ENCODE data around the gene DAB2IP.
A peak's percentile ranks its signal among the peaks of the same experiment; 100 is the strongest.
"Not testable (repeated sequence)": the region's sequence is repeated elsewhere in the genome, so short reads cannot be mapped to it uniquely, and the experiment has no call there.

Gene DAB2IP

DNA sequence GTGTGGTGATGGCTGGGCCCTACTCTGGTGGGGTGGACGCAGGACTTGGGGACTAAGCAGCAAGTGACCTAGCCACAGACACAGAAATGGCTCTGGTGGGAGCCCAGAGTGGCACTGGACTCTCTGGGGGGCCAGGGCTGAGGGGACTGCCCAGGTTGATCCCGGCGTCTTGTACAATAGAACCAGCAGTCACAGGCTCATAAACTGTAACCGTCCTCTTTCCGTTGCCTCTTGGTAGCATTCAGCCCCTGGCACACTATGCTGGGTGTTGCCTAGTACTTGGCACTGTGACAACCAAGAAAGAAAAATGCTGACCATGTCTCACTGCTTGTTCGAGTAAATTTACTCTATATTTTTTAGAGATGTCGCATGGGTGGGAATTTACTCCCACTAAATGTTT, 80.5 kb downstream of the DAB2IP start:
- DNase-seq: no peak

DNA sequence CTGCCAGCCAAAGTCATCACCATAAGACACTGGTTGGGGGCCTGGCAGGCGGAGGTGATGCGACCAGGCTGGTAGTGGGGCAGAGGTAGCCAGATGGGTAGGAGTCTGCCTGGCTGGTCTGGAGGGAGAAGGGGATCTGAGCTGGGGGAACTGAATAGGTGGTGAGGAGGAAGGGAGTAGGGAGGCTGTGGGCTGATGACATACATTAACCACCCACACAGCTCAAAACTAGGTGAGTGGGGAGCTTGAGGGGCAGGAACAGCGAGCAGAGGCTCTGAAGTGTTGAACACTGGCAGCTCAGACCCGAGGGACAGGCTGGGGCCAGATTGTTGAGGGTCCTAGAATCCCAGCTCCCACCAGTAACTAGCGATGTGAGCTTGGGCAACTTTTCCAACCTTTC, 81.0 kb downstream of the DAB2IP start:
- DNase-seq: no peak

DNA sequence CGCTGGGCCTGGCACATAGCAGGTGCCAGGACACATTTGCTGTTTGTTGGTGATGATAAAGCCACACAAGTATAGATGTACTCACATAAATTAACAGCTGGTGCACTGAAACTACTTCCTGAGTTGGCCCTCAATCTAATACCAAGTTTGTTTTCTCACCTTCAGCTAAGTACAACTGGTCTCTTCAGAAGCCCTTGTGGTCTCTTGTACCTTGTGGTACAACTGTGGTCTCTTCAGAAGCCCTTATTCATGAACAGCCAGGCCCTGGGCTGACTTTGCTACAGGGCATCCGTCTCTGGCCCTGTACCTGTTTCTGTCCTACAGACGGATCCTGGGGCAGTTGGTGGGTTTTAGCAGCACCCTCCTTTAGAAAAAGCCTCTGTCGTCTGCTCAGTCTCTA, 81.5 kb downstream of the DAB2IP start:
- DNase-seq: no peak

DNA sequence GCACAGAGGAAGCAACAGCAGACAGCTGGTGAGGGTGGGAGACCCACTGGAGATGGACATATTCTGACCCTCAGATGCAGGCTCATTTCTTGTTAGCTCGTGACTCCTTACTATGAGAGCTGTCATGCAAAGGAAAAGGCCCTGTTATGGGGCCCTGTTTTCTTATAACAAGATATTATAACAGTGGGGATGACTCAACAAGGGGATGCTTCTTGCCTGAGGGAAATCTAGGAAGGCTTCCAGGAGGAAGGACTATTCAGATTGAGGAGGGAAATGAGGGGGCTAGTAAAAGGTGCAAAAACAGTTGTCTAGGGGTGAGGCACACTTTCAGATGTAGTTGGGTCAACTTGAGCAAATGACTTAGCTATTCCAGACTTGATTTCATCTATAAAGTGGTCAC, 83.0 kb downstream of the DAB2IP start:
- DNase-seq: no peak

DNA sequence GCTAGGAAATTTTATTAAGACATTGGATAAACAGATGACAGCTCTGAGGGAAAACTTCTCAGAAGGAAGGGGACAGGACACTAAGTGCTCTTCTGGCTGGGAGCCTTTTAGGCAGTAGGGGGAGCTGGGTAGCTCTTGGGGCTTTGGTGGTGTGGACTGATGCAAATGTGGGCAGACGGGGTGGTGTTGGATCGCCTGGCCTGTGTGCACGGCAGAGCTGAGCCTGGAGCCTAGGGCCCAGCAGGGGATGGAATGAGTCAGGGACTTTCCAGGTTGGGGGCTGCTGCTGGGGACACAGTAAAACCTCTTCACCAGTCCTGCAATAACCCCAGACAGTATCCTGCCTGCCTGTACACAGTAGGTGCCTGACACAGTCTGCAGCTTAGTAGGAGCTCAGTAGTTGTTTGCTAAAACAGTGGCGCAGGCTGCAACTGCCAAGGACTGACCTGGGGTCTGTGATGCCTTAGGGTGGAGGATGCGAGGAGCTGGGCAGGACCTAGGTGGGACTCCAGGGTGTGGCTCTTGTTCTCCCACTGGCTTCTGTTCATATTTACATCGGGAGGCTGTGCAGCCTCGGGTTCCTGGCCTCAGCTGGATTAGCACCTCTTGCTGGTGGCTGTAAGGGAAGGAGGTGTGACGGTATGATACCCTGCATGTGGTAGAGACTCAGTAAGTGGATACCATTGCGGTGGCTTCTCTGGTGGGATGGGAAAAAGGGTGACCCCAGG, 83.8 kb downstream of the DAB2IP start:
- no peak for DNase-seq

DNA sequence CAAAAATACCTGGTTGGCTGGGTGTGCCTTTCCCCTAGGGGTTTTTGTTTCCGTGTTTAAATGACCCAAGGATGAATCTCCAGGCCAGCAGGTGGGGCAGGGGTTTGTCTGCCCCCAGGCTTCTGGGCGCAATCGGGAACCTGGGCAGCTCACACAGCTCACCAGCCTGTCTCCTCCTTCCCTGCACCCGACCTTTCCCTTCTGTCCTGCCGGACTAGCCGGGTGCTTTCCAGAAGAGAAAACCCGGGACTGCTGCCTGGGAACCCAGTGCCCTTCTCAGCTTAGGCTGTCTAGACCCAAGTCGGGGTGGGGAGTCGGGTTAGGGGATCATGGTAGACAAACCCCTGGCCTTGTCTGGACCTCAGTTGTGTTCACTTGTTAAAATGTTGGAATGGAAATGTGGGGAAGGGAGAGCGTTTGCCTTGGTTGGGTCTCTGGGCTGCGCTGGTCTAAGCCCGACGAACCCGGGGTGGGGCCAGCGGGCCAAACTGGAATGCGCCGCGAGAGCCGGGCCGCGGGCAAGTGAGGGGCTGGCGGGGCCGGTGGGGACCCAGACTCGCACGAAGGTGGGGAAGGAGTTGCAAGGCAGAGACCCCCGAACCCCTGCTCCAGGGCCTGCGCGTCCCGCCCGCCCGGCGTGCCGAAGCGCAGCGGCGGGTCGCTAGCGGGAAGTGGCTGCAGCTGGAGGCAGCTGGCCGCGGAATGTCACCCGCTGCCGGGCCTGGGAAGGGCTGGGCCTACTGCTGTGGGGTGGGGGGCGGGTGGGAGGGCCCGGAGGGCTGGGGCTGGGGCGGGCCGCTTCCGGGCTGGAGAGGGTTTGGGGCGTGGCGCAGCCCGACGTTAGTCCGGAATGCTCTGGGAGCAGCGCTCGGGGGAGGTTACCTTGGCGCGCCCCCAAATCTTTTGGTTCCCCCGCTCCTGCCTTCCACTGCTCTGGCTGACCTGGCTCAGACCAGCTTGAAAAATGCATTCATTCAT, 84.6 kb downstream of the DAB2IP start:
- DNase-seq: no peak

DNA sequence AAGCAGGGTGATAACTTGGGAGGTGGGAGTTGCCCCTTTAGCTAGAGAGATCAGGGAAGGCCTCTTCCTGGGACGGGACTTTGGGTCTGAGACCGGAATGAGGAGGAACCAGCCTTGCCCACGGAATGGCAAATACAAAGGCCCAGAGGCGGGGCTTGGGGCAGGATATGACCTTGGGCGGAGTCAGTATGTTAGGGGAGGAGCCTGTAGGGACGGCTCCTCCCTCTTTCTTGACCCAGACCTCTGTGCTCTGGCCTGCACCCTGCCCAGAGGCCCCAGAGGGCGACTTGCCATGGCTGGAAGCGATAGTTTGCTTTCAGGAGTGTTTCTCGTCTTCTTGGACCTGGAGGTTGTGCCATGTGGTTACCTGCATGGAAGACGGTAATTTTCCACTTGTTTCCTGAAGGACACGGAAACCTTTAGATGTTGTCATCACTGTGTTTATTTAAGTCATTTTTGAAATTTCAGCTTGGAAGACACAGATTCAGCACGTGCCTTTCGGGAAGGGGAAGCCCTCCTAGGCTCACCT, 85.6 kb downstream of the DAB2IP start:
- DNase-seq: no peak

DNA sequence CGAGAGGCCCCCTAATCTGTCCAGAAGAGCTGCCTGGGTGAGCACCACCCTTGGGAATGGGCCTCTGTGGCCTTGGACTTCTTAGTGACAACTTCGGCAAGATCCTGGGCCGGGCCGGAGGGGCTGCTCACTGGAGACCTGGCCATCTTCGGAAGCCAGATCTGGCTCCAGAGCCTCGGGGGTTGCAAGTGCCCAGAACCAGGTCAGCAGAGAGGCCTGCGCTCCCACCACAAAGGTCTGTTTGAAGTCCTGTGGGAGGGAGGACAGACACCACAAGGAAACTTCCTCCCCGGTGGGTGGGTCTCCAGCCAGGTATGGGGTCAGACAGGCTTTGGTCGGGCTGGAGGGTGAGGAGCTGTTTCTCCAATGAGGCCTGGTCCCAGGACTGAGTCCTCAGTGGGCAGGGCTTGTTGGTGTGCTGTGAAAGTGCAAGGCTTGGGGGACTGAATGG, 86.1 kb downstream of the DAB2IP start:
- no peak for DNase-seq

DNA sequence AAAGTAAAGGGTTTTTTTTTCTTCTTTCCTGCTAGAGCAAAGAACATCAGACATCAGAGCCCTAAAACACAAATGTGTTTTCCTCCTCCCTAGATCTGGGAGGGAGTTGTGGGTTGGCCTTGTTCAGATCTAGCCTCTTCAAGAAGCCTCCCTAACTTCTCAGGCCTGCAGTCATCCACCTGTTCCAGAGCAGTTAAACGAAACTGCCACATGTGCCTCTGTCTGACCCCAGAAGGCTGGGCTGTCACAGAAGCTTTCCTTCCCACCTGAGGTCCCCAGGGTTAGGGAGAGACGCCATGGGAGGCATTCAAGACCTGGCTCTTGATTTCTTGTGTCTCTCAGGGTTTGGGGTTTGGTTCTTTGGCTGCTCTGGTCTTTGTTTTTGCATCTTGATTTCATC, 87.0 kb downstream of the DAB2IP start:
- DNase-seq: no peak

DNA sequence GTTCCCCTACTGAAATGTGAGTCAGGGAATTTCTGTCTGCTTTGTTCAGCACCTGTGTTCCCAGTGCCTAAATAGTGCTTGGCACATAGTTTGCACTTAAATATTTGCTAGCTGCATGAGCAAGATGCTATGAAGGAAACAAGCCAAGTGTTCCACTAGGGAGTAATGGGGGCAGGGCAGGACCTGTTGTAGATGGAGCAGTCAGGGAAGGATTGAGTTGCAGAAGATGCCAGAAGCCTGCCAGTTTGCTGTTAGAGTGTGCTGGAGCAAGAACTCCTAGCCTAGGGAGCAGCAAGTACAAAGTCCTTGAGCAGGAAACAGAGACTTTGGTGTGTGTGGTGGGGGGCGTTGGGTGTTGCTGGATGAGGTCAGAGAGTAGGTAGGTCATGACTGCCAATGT, 87.5 kb downstream of the DAB2IP start:
- no peak for DNase-seq

DNA sequence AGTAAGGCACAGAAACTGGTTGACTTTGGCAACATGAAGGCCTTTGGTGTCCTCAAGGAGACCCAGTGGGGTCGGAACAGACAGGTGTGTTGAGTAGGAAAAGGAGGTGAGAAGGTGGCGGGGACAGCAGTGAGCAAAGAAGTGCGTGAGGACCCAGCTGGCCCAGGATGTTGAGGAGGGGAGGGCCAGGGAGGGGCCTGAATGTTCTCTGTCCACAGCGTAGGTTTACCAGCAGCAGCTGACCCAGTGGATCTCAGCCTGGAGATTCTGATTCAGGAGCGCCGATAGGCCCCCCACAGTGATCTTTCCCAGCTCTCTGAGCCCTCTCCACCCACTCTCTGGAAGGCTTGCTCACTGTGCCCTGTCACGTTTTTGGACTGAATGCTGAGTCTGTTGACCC, 88.5 kb downstream of the DAB2IP start:
- no peak for DNase-seq

DNA sequence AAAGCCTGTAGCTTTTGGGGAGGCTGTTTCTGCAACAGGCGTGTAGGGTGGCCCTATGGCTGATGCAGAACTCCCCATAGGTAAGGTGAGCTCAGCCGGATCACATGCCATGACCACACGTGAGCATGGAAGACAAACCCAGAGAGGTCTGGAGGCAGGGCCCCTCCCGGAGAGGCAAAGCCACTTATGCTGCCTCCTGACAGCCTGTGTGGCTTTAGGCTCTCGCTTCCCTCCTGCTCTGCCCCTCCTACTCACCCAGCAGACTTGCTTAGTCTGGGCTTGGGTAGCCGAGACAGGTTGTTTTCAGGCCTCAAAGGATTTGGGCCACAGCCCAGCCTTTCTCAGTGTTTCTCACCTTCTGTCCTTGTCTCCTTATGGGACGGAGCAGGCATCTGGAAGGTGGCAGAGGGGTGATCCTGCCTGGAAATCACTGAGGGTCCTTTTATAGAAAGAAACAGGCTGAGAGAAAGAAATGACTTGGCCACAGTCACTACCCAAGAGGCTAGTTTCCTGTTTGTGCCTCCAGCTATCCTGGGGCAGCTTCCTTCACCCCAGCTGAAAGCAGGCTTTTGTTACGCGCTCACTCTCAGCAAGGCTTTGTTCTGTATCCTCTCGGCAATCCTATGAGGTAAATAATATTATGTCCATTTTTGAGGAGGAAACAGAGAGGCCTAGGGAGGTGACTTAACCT, 89.9 kb downstream of the DAB2IP start:
- DNase-seq: no peak

DNA sequence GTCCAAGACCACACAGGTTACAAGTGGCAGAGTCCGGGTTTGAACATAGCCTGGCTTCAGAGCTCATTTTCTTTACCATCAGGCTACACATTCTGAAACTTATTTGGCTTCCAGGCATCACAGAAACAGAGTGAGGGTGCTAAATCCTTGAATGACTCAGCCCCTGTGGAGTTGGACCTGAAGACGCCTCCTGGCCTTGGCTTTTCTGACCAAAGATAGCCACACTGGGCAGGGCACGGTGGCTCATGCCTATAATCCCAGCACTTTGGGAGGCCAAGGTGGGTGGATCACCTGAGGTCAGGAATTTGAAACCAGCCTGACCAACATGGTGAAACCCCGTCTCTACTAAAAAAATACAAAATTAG, 90.5 kb downstream of the DAB2IP start:
- DNase-seq: not testable (repeated sequence)

DNA sequence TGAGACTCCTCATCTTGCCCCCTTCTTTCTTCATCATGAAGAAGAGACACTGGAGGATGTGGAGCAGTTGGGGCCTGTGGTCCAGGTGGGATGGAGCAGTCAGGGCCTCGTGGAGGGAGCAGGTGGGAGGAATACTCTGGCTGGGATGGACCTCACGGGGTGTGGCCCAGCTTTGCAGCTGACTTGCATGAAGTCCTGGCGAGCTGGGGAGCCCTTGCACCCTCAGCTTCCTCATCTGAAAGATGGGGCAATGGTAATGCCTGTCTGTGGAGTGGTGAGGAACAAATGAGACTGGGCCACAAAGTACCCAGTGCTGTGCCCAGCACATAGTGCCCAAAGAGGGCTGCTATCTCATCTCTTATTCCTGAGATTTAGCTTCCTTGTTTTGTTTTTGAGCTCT, 91.5 kb downstream of the DAB2IP start:
- DNase-seq: no peak

DNA sequence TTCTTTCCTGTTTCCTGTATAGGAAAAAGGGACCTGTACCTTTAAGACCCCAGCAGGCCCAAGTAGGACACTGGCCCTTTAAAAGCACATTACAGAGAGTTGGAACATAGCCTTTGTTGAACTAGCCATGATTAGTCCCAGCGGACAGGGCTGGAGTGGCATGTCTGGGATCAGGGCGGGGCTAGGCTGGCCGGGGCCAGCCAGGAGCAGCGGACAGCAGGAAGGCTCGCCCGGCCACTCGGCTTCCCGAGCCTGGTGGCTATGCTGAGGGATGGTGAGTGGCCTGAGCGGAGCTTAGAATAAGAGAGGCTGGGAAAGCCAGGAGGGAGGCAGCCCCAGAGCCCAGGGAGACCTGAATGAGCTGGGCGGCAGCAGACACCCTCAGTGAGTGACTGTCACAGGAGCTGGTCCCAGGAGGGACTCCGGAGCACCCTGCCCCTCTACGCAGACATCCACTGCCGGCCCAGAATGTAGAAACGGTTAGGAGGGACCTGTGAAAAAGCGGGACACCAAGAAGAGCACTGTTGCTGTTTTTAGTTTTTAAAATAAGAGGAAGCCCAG, 92.1 kb downstream of the DAB2IP start:
- DNase-seq: peak; percentile 68

DNA sequence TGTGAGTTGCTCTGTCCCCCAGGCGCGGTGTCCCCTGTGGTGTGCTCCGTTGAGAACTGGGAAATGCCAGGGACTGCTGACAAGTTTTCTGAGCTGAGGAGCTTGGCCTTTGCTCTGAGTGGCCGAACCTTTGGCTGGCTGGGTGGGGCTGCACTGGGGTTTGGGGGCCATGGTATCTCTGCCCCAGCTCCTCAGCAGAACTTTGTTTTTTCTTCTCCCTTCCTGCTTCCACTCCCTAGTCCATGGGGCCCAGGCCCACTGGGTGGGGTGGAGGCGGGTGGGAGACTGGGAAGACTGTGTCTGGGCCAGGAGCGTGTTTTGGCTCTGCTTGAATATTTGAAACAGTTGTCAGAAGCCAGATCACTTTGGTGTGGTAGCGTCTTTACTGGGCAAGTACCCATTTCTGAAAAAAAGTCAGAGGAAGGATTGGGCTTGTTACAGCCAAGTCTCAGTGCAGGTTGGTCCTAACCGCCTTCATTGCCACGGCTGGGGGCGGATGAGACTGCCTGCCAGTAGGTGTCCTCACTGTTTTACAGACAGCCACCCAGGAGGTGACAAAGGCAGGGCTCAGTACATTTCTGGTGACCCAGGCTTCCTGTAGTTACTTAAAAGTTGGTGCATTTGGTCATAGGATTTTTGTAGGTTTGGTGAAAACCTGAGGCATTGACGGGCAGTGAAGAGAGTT, 92.7 kb downstream of the DAB2IP start:
- DNase-seq: peak; percentile 33

DNA sequence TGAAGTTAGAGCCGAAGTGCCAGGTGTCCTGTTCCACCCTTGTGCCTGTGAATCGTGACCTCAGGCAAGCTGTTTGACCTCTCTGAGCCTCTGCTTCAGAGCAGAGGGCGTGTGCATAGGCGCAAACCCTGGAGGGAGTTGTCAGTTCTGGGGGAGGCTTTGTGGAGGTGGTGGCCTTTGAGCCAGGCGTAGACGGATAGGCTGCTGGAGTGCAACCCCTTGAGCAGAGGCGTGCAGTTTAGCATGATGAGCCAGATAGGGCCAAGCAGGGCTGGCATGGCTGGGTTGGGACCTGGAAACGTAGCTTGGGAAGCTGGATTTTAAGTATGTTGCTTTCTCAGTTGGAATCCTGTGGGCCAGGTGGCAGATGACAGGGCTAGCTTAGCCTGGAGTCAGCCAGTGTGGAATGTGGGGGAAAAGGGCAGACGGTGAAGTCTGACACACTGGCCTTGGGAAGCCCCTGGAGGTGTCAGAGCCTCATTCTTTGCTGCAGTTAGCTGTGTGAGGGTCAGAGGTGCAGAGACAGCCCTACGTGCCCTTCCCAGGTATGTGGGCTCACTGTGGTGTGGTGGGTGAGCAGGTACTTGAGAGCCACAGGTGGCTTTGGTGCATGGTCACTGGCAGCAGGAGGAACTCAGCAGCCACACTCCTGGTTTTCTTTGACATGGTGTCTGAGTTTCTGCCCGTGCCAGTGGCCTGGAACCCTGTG, 93.4 kb downstream of the DAB2IP start:
- no peak for DNase-seq

DNA sequence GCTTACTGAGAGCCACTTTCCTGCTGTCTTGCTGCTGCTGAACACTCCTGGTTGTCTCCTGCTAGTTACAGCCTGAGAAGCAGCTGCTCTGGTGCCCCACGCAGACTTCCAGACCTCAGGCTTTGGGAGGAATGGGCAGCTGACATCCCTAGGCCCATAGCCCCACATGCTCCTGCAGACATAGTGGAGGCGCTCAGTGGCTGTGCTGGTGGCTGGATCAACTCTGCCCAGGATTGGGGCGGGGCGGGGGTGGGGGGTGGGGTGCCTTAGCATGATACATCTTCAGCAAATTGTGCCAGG, 93.9 kb downstream of the DAB2IP start:
- DNase-seq: no peak

DNA sequence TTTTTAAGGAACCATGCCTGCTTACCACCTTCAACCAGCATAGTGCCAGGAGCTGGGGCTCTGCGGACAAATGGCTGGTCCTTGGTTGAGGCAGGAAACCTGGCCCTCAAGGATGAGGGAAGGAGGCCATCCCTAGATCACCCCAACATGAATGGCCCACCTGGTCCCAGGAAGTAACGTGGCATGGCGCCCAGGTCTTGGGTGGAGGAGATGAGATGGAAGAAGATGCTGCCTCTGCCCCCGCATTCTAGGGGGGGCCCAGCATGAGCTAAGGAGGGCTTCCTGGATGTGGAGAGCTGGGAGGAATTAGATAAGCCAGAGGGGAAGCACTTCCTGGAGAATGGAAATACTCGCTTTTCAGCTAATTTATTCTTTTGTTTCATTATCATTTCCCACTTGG, 95.0 kb downstream of the DAB2IP start:
- no peak for DNase-seq

DNA sequence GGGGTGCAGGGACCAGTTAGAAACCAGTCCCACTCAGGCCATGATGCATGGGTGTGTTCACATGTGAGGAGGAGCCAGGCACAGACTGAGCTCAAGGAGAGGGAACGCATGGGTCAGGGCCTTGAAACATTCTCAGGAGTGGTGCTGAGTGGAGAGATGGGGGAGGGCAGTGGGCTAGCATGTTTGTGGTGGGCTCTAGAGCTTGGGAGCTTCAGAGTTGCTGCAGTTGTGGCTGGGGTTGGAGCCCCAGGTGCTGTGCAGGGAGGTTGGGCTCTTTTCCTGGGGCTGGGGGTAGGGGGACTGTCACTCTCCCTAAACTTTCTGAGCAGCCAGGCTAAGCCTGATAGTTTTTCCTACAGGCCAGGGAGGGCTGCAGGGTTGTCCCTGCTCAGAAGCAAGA, 95.4 kb downstream of the DAB2IP start:
- no peak for DNase-seq

DNA sequence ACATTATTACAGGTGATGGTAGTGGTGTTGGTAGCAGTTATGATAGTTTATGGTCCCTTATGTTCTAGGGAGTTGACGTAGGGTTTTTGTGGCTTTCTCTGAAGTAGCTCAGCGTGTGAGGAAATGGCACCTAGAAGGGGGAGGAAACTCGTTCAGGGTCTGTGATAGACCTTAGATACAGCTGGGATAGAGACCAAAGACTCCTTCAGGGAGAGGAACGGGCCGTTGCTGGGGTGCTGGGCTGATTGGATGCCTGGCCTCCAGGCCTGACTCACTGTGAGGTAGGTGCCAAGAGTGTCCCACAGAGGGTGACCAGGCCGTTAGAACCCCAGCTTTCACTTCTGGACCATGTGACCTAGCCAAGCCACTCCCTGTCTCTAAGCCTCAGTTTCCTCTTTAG, 96.6 kb downstream of the DAB2IP start:
- DNase-seq: no peak
